Stimulated activated CD8-positive, alpha-beta memory T cell treated with anti-CD3 and anti-CD28 coated beads, Interleukin-2, amount 100 ng/mL, for 1 hour (primary cell): ENCODE data around the gene LY6G6C.
"Not testable (repeated sequence)": the region's sequence is repeated elsewhere in the genome, so short reads cannot be mapped to it uniquely, and the experiment has no call there.

Experiments
- DNase-seq, 2 donors: peaks; one replicate each; pipeline ENCODE4 v3.0.0-alpha.2; 2020; ENCODE audit warnings: low read depth in 2 of 2

The LY6G6C gene

GRCh38 chr6:31727034-31727716 lies 5.6 kb upstream of the LY6G6C start:
- no peak for DNase-seq

GRCh38 chr6:31725502-31726350 lies 4.2 kb upstream of the LY6G6C start:
- no peak for DNase-seq

GRCh38 chr6:31723980-31724691 lies 2.6 kb upstream of the LY6G6C start:
- no peak for DNase-seq

- DNase-seq, result no peak
Measured at GRCh38 chr6:31723245-31723979, 1.9 kb upstream of the LY6G6C start, which contains the start of gene MPIG6B. MPIG6B (plus strand) TSS chr6:31723373; CDS start chr6:31723384, 11 bp downstream.

GRCh38 chr6:31722173-31722572 lies 627 bp upstream of the LY6G6C start:
- DNase-seq, result no peak

GRCh38 chr6:31720196-31720770 lies 1.3 kb downstream of the LY6G6C start:
- DNase-seq, result no peak

GRCh38 chr6:31719001-31719400 lies 2.5 kb downstream of the LY6G6C start:
- DNase-seq, result no peak

GRCh38 chr6:31718265-31718664 lies 3.3 kb downstream of the LY6G6C start:
- DNase-seq, result no peak

GRCh38 chr6:31717499-31718222 lies 3.9 kb downstream of the LY6G6C start:
- DNase-seq, result no peak

GRCh38 chr6:31715022-31715958 lies 6.3 kb downstream of the LY6G6C start, which contains the start of gene LY6G6D:
LY6G6D (plus strand) TSS chr6:31715348; CDS start chr6:31715356, 8 bp downstream.
- no peak for DNase-seq

- DNase-seq, result no peak
Measured at GRCh38 chr6:31713991-31714684, 7.4 kb downstream of the LY6G6C start.

- DNase-seq, result no peak
Measured at GRCh38 chr6:31713465-31713864, 8.1 kb downstream of the LY6G6C start.

- DNase-seq, result no peak
Measured at GRCh38 chr6:31712296-31712695, 9.2 kb downstream of the LY6G6C start.

GRCh38 chr6:31711233-31711632 lies 10.3 kb downstream of the LY6G6C start:
- DNase-seq, result no peak

- no peak for DNase-seq
Measured at GRCh38 chr6:31710523-31711219, 10.9 kb downstream of the LY6G6C start.

- DNase-seq, result not testable (repeated sequence)
Measured at GRCh38 chr6:31709157-31709556, 12.4 kb downstream of the LY6G6C start.

- DNase-seq, result no peak
Measured at GRCh38 chr6:31708224-31708623, 13.3 kb downstream of the LY6G6C start.

- DNase-seq, result no peak
Measured at GRCh38 chr6:31707701-31708100, 13.8 kb downstream of the LY6G6C start.
